ENCODE results near the gene FARS2. TPM values are rescaled to one million over a fixed set of nuclear protein-coding genes. Genes with fewer than 3 reads are reported as not detected.
A peak's percentile ranks its signal among the peaks of the same experiment; 100 is the strongest.

The FARS2 gene
- total and polyA plus RNA-seq, 2 experiments from 2014 or later = 9.9 to 15.4 TPM

GRCh38 chr6:5365436-5366195 lies 104.3 kb downstream of the FARS2 start:
- Histone ChIP-seq H3K36me3 (replicated peaks; ENCODE audit: insufficient read depth, low read depth) (no peaks in the 10 kb centered on the region), H3K4me1 (ENCODE audit: insufficient read depth) (no peaks in the 10 kb centered on the region), H3K9me2 (replicated peaks; ENCODE audit: insufficient read depth) (no peaks in the 10 kb centered on the region), H3K4me3 (no peak overlapping the region), H3K27me3 (no peaks in the 10 kb centered on the region), H3K4me2 (no peak overlapping the region), H4K20me1 (ENCODE audit: insufficient read depth, poor library complexity, severe bottlenecking) (no peaks in the 10 kb centered on the region), H3K9me3 (ENCODE audit: low read depth) (no peaks in the 10 kb centered on the region), H2AFZ (no peak overlapping the region), H3K79me2 (no peaks in the 10 kb centered on the region), H3K27ac (peak overlapping the region; percentile 3)
- WGBS (ENCODE audit: low lambda C conversion rate, missing lambda C conversion rate) = 65% methylated on average over 4 of the region's 4 CpGs
- no peak for TF ChIP-seq EZH2 (IDR thresholded peaks at IDR 0.05; ENCODE audit: borderline replicate concordance)
- TF ChIP-seq CTCF (IDR thresholded peaks at IDR 0.05; ENCODE audit: poor library complexity) = no peak
- TF ChIP-seq EZH2phosphoT487 (IDR thresholded peaks at IDR 0.05; ENCODE audit: low read depth, severe bottlenecking, unreplicated experiment) = no peak
- no peak for DNase-seq (ENCODE audit: low spot score)

GRCh38 chr6:5366941-5367340 lies 105.6 kb downstream of the FARS2 start:
- no peaks in the 10 kb centered on the region for H3K4me1 ChIP-seq (ENCODE audit: insufficient read depth)
- H3K36me3 ChIP-seq (replicated peaks; ENCODE audit: insufficient read depth, low read depth) = no peaks in the 10 kb centered on the region
- H3K9me2 ChIP-seq (replicated peaks; ENCODE audit: insufficient read depth) = no peaks in the 10 kb centered on the region
- H3K4me2 ChIP-seq = no peak overlapping the region
- no peaks in the 10 kb centered on the region for H3K79me2 ChIP-seq
- no peak for DNase-seq (ENCODE audit: low spot score)
- H3K4me3 ChIP-seq = no peak overlapping the region
- no peak overlapping the region for H3K27ac ChIP-seq
- no peaks in the 10 kb centered on the region for H3K27me3 ChIP-seq
- 96% methylated on average over 3 of the region's 3 CpGs for WGBS (ENCODE audit: low lambda C conversion rate, missing lambda C conversion rate)
- TF ChIP-seq EZH2phosphoT487 (IDR thresholded peaks at IDR 0.05; ENCODE audit: low read depth, severe bottlenecking, unreplicated experiment) = no peak
- TF ChIP-seq EZH2 (IDR thresholded peaks at IDR 0.05; ENCODE audit: borderline replicate concordance) = no peak
- no peak for TF ChIP-seq CTCF (IDR thresholded peaks at IDR 0.05; ENCODE audit: poor library complexity)
- no peaks in the 10 kb centered on the region for H4K20me1 ChIP-seq (ENCODE audit: insufficient read depth, poor library complexity, severe bottlenecking)
- no peaks in the 10 kb centered on the region for H3K9me3 ChIP-seq (ENCODE audit: low read depth)
- H2AFZ ChIP-seq = no peak overlapping the region

- no peak for TF ChIP-seq CTCF (IDR thresholded peaks at IDR 0.05; ENCODE audit: poor library complexity)
- TF ChIP-seq EZH2 (IDR thresholded peaks at IDR 0.05; ENCODE audit: borderline replicate concordance) = no peak
- no peak for TF ChIP-seq EZH2phosphoT487 (IDR thresholded peaks at IDR 0.05; ENCODE audit: low read depth, severe bottlenecking, unreplicated experiment)
- Histone ChIP-seq H3K9me3 (ENCODE audit: low read depth) (no peaks in the 10 kb centered on the region), H3K4me3 (no peak overlapping the region), H4K20me1 (ENCODE audit: insufficient read depth, poor library complexity, severe bottlenecking) (no peaks in the 10 kb centered on the region), H3K27me3 (no peaks in the 10 kb centered on the region), H3K9me2 (replicated peaks; ENCODE audit: insufficient read depth) (no peaks in the 10 kb centered on the region), H3K27ac (no peak overlapping the region), H3K79me2 (no peaks in the 10 kb centered on the region), H2AFZ (no peak overlapping the region), H3K4me2 (no peak overlapping the region), H3K4me1 (ENCODE audit: insufficient read depth) (no peaks in the 10 kb centered on the region), H3K36me3 (replicated peaks; ENCODE audit: insufficient read depth, low read depth) (no peaks in the 10 kb centered on the region)
- no peak for DNase-seq (ENCODE audit: low spot score)
- 91% methylated on average over 2 of the region's 2 CpGs for WGBS (ENCODE audit: low lambda C conversion rate, missing lambda C conversion rate)
Observed at GRCh38 chr6:5367510-5367909, 106.2 kb downstream of the FARS2 start.

Measured in hepatocyte (in vitro differentiated cells).